ENCODE data around the gene SOCS7.

SOCS7 gene, protein sequence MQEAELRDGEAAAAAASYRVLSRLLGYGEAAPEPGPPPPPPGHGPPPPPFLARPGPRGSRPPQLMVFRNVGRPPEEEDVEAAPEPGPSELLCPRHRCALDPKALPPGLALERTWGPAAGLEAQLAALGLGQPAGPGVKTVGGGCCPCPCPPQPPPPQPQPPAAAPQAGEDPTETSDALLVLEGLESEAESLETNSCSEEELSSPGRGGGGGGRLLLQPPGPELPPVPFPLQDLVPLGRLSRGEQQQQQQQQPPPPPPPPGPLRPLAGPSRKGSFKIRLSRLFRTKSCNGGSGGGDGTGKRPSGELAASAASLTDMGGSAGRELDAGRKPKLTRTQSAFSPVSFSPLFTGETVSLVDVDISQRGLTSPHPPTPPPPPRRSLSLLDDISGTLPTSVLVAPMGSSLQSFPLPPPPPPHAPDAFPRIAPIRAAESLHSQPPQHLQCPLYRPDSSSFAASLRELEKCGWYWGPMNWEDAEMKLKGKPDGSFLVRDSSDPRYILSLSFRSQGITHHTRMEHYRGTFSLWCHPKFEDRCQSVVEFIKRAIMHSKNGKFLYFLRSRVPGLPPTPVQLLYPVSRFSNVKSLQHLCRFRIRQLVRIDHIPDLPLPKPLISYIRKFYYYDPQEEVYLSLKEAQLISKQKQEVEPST

GRCh38 chr17:38351412-38352222, at the start of gene SOCS7:
TSS of gene SOCS7 (plus strand) at chr17:38351844. CDS start at chr17:38352053, 209 bp downstream.
- DNase-seq (ENCODE audit: low read depth), result peak; percentile 90
- TF ChIP-seq CTCF (IDR thresholded peaks at IDR 0.05; ENCODE audit: insufficient read depth, low read depth, low read length, missing control alignments), result no peak
- H3K4me3 ChIP-seq (ENCODE audit: low read length), result peak within 1 kb of the TSS; percentile 63

- TF ChIP-seq CTCF (IDR thresholded peaks at IDR 0.05; ENCODE audit: insufficient read depth, low read depth, low read length, missing control alignments), result no peak
- no peak for DNase-seq (ENCODE audit: low read depth)
- no peak overlapping the region for H3K4me3 ChIP-seq (ENCODE audit: low read length)
Observed at GRCh38 chr17:38315497-38315896, 36.1 kb upstream of the SOCS7 start.

DNA sequence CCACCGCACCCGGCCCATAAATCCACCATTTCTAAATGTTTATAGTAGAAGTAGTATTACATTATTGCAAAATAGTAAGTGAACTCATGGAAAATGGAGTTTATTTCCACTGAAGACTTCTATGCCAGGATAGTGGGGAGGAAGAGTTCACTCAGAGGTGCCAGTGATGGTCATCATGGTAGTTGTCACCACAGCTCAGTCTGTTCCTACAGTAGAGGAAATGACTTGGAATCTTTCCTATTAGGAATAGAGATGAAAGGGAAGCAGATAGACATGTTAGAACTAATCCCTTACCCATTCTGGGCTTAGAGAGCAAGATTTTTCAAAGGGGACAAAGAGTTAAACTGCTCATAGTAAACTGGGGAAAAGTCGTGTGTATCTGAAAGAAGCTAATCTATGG, 34.6 kb upstream of the SOCS7 start:
- no peak for TF ChIP-seq CTCF (IDR thresholded peaks at IDR 0.05; ENCODE audit: insufficient read depth, low read depth, low read length, missing control alignments)
- H3K4me3 ChIP-seq (ENCODE audit: low read length), result no peak overlapping the region
- DNase-seq (ENCODE audit: low read depth), result peak; percentile 29

- DNase-seq (ENCODE audit: low read depth), result peak; percentile 90
- TF ChIP-seq CTCF (IDR thresholded peaks at IDR 0.05; ENCODE audit: insufficient read depth, low read depth, low read length, missing control alignments), result no peak
- H3K4me3 ChIP-seq (ENCODE audit: low read length), result no peak overlapping the region
Observed at GRCh38 chr17:38320482-38320881, 31.2 kb upstream of the SOCS7 start.

DNA sequence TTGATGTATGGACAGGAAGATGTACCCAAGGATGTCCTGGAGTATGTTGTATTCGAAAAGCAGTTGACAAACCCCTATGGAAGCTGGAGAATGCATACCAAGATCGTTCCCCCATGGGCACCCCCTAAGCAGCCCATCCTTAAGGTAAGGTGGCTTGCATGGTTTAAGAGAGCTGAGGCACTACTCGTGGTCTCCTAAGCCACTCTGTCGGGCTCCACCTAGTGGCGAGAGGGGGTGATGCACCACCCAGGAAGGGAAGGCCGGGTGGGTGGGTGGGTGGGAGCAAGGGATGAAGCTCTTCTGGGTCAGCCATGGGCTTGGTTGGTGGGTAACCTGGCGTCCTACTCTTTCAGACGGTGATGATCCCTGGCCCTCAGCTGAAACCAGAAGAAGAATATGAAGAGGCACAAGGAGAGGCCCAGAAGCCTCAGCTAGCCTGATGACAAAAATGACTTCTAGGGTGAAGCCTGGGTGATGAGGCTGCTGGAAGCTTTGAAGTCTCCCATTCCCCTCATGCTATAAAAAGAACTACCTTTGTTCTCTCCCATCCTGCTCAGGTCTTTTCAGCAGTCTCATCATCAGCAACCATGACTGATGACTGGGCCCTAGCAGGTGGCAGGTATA, 29.4 kb upstream of the SOCS7 start:
- no peak overlapping the region for H3K4me3 ChIP-seq (ENCODE audit: low read length)
- TF ChIP-seq CTCF (IDR thresholded peaks at IDR 0.05; ENCODE audit: insufficient read depth, low read depth, low read length, missing control alignments), result peak; percentile 68
- DNase-seq (ENCODE audit: low read depth), result peak; percentile 60

GRCh38 chr17:38322897-38323296, 28.7 kb upstream of the SOCS7 start:
- TF ChIP-seq CTCF (IDR thresholded peaks at IDR 0.05; ENCODE audit: insufficient read depth, low read depth, low read length, missing control alignments), result no peak
- no peak for DNase-seq (ENCODE audit: low read depth)
- H3K4me3 ChIP-seq (ENCODE audit: low read length), result no peak overlapping the region
